IMR-90 (cell line): ENCODE measurements around the gene ATP10A. TPM values are rescaled to one million over a fixed set of nuclear protein-coding genes. Genes with fewer than 3 reads are reported as not detected.

Experiments used
- ATAC-seq: fragments of 200-7000 bp; cut with Tn5 transposase; 2 replicates; pipeline ENCODE4 v1.9.1; 2020; ENCODE audit warnings: low read depth, mild to moderate bottlenecking, moderate library complexity
- BruUV-seq: library from RNA; stranded (reverse); fragments of 400-500 nt; replicated peaks from 2 replicates; lab custom pipeline; 2021; lab: Mats Ljungman, UMichigan
- CTCF ChIA-PET: fragments of 300-600 bp; formaldehyde crosslinking; extraction: SDS; loops from one replicate; lab custom pipeline; 2021; ENCODE audit warnings: antibody characterized with exemption; lab: Yijun Ruan, JAX
- POLR2A ChIA-PET: fragments of 300-600 bp; sonication (Branson Sonifier 250); formaldehyde crosslinking; loops from one replicate; lab custom pipeline; 2022; ENCODE audit warnings: antibody characterized with exemption; ENCODE audit not compliant: unreplicated experiment; lab: Charles Lee
- DNase-seq: peaks from one replicate; pipeline ENCODE4 v3.0.0; 2013
- H2AFZ ChIP-seq: replicated peaks from 2 replicates; pipeline ENCODE3; 2013; ENCODE audit warnings: low read length, mild to moderate bottlenecking; ENCODE audit not compliant: poor library complexity
- H2AK5ac ChIP-seq: 2 replicates; pipeline ENCODE4 v1.6.1; 2013; ENCODE audit warnings: low read depth, low read length, inconsistent platforms
- H2AK9ac ChIP-seq: replicated peaks from 2 replicates; pipeline ENCODE3; 2013; ENCODE audit warnings: mild to moderate bottlenecking, low read depth, low read length, moderate library complexity; ENCODE audit not compliant: poor library complexity
- H2BK120ac ChIP-seq: 2 replicates; pipeline ENCODE4 v1.6.1; 2013; ENCODE audit warnings: low read depth, low read length, inconsistent platforms
- H2BK15ac ChIP-seq: 3 replicates; pipeline ENCODE4 v1.6.1; 2013; ENCODE audit warnings: low read depth, low read length, inconsistent platforms
- H2BK20ac ChIP-seq: 2 replicates; pipeline ENCODE4 v1.6.1; 2013; ENCODE audit warnings: low read depth, mild to moderate bottlenecking, inconsistent platforms, low read length, moderate library complexity
- H2BK5ac ChIP-seq: 2 replicates; pipeline ENCODE4 v1.6.1; 2013; ENCODE audit warnings: mild to moderate bottlenecking, low read depth, low read length, inconsistent platforms; ENCODE audit not compliant: poor library complexity, severe bottlenecking
- H3K14ac ChIP-seq: replicated peaks from 2 replicates; pipeline ENCODE4 v1.6.1; 2013; ENCODE audit warnings: low read depth, low read length, inconsistent platforms
- H3K18ac ChIP-seq: 2 replicates; pipeline ENCODE4 v1.6.1; 2013; ENCODE audit warnings: low read depth, low read length, control low read depth
- H3K23ac ChIP-seq: 2 replicates; pipeline ENCODE4 v1.6.1; 2013; ENCODE audit warnings: low read depth, low read length, inconsistent platforms
- H3K27ac ChIP-seq: 2 replicates; pipeline ENCODE4 v1.5.1; 2013; ENCODE audit warnings: mild to moderate bottlenecking, control low read depth, low read length; ENCODE audit not compliant: insufficient read depth
- H3K27me3 ChIP-seq: 2 replicates; pipeline ENCODE4 v1.6.1; 2013; ENCODE audit warnings: low read length; ENCODE audit not compliant: control insufficient read depth, insufficient read depth
- H3K36me3 ChIP-seq: 2 replicates; pipeline ENCODE4 v1.6.1; 2013; ENCODE audit warnings: low read length, mixed read lengths; ENCODE audit not compliant: control insufficient read depth, insufficient read depth
- H3K4ac ChIP-seq: 2 replicates; pipeline ENCODE4 v1.6.1; 2013; ENCODE audit warnings: low read depth, low read length, inconsistent platforms
- H3K4me1 ChIP-seq: 2 replicates; pipeline ENCODE4 v1.6.1; 2013; ENCODE audit warnings: low read length, mixed read lengths; ENCODE audit not compliant: control insufficient read depth, insufficient read depth
- H3K4me2 ChIP-seq: 2 replicates; pipeline ENCODE4 v1.6.1; 2013; ENCODE audit warnings: low read depth, mild to moderate bottlenecking, control low read depth, low read length, moderate library complexity
- H3K4me3 ChIP-seq: 2 replicates; pipeline ENCODE4 v1.5.1; 2013; ENCODE audit warnings: low read depth, mild to moderate bottlenecking, control low read depth, low read length, moderate library complexity; ENCODE audit not compliant: insufficient read depth
- H3K56ac ChIP-seq: 2 replicates; pipeline ENCODE4 v1.6.1; 2013; ENCODE audit warnings: low read length, inconsistent platforms; ENCODE audit not compliant: insufficient read depth; ENCODE audit errors: extremely low read depth
- H3K79me1 ChIP-seq, 2 experiments: 2 replicates each; pipeline ENCODE4 v1.6.1; 2013; ENCODE audit warnings: low read length in 2 of 2, inconsistent platforms in 1 of 2, low read depth in 1 of 2
- H3K9ac ChIP-seq: 2 replicates; pipeline ENCODE4 v1.6.1; 2013; ENCODE audit warnings: low read depth, low read length, control low read depth
- H3K9me1 ChIP-seq: 2 replicates; pipeline ENCODE4 v1.6.1; 2013; ENCODE audit warnings: low read length, inconsistent platforms; ENCODE audit not compliant: insufficient read depth
- H3K9me3 ChIP-seq: 2 replicates; pipeline ENCODE4 v1.6.1; 2013; ENCODE audit warnings: low read length; ENCODE audit not compliant: control insufficient read depth, insufficient read depth
- H4K20me1 ChIP-seq: 2 replicates; pipeline ENCODE4 v1.6.1; 2013; ENCODE audit warnings: low read length, inconsistent platforms; ENCODE audit not compliant: insufficient read depth
- H4K5ac ChIP-seq: 2 replicates; pipeline ENCODE4 v1.6.1; 2013; ENCODE audit warnings: mild to moderate bottlenecking, low read depth, low read length, control low read depth
- H4K8ac ChIP-seq, 2 experiments: 2 replicates each; pipeline ENCODE4 v1.6.1; 2013; ENCODE audit warnings: low read depth in 2 of 2, low read length in 2 of 2, control low read depth in 1 of 2, inconsistent platforms in 1 of 2
- H4K91ac ChIP-seq: 2 replicates; pipeline ENCODE4 v1.6.1; 2013; ENCODE audit warnings: low read depth, low read length, inconsistent platforms; ENCODE audit not compliant: insufficient read depth
- BHLHE40 ChIP-seq: fragments of 150-350 bp; IDR thresholded peaks from 2 replicates; pipeline ENCODE4 v1.6.1; 2016; ENCODE audit warnings: mild to moderate bottlenecking, low read depth, low read length
- CEBPB ChIP-seq: IDR thresholded peaks from 2 replicates; pipeline ENCODE4 v1.6.1; 2012; ENCODE audit warnings: low read depth, low read length, improper control_type of control experiment
- CHD1 ChIP-seq: IDR thresholded peaks from 2 replicates; pipeline ENCODE4 v1.6.1; 2012; ENCODE audit warnings: low read depth, low read length, improper control_type of control experiment
- ELK1 ChIP-seq: fragments of 150-350 bp; IDR thresholded peaks from 2 replicates; pipeline ENCODE4 v1.6.1; 2016; ENCODE audit warnings: low read depth, mild to moderate bottlenecking, low read length, moderate library complexity, borderline replicate concordance
- FOS ChIP-seq: fragments of 150-350 bp; IDR thresholded peaks from 2 replicates; pipeline ENCODE4 v1.6.1; 2016; ENCODE audit warnings: low read depth, low read length
- MAFK ChIP-seq: IDR thresholded peaks from 2 replicates; pipeline ENCODE4 v1.6.1; 2012; ENCODE audit warnings: low read depth, low read length, improper control_type of control experiment
- MXI1 ChIP-seq: IDR thresholded peaks from 2 replicates; pipeline ENCODE4 v1.6.1; 2012; ENCODE audit warnings: low read depth, mild to moderate bottlenecking, low read length, moderate library complexity, borderline replicate concordance
- NFE2L2 ChIP-seq: fragments of 150-350 bp; IDR thresholded peaks from 2 replicates; pipeline ENCODE4 v1.6.1; 2016; ENCODE audit warnings: low read depth, mild to moderate bottlenecking, low read length
- POLR2A ChIP-seq: IDR thresholded peaks from 2 replicates; pipeline ENCODE4 v1.6.1; 2012; ENCODE audit warnings: mild to moderate bottlenecking, low read depth, low read length
- RAD21 ChIP-seq: IDR thresholded peaks from 2 replicates; pipeline ENCODE4 v1.6.1; 2012; ENCODE audit warnings: low read length, improper control_type of control experiment
- RCOR1 ChIP-seq: IDR thresholded peaks from 2 replicates; pipeline ENCODE4 v1.6.1; 2012; ENCODE audit warnings: mild to moderate bottlenecking, low read length, improper control_type of control experiment; ENCODE audit not compliant: insufficient replicate concordance
- RFX5 ChIP-seq: IDR thresholded peaks from 2 replicates; pipeline ENCODE4 v1.8.0; 2012; ENCODE audit warnings: low read depth, mild to moderate bottlenecking, low read length, moderate library complexity
- SMC3 ChIP-seq: fragments of 150-350 bp; IDR thresholded peaks from 2 replicates; pipeline ENCODE4 v1.6.1; 2016; ENCODE audit warnings: low read depth, mild to moderate bottlenecking, antibody characterized with exemption, low read length, moderate library complexity
- WGBS, 2 experiments: methylation state at CpG; one replicate each; pipeline versions ENCODE4 v1.1.5 to v1.1.7; 2013; ENCODE audit warnings: missing lambda C conversion rate in 2 of 2; ENCODE audit not compliant: insufficient read length in 1 of 2; ENCODE audit errors: extremely low coverage in 2 of 2; 5-methylcytosine and 5-hydroxymethylcytosine counted together
- dilution Hi-C: fragments of 300-500 bp; cut with HindIII; formaldehyde crosslinking; loops from one replicate; pipeline ENCODE4 v1.14.3; 2018; ENCODE audit warnings: low sequenced_read_pairs; ENCODE audit not compliant: unreplicated experiment
- in situ Hi-C: fragments of 300-500 bp; cut with MboI; formaldehyde crosslinking; loops from 3 replicates; pipeline ENCODE4 v1.14.3; 2019; ENCODE audit warnings: low sequenced_read_pairs, inconsistent platforms, mixed read lengths
- intact Hi-C: fragments of 100-400 bp; cut with micrococcal nuclease; formaldehyde crosslinking; loops from 2 replicates; pipeline ENCODE4 v1.10.0; 2022
- polyA plus RNA-seq, 3 experiments: library from polyadenylated mRNA; depleted of rRNA; stranded (reverse); fragments of >200 nt; gene quantifications; 2 replicates each; pipeline ENCODE4 v1.2.3, GENCODE V29; 2012; ENCODE audit warnings: low replicate concordance in 1 of 3
- total RNA-seq: library from RNA; depleted of rRNA; stranded (reverse); fragments of >200 nt; gene quantifications from 2 replicates; pipeline ENCODE4 v1.2.3, GENCODE V29; 2012
- TF ChIP-seq, protein P1 (sequence below): fragments of 150-350 bp; IDR thresholded peaks from 2 replicates; pipeline ENCODE4 v1.6.1; 2017; ENCODE audit warnings: mild to moderate bottlenecking, antibody characterized with exemption, low read length, low read depth
- TF ChIP-seq, protein P2 (sequence below): conservative IDR thresholded peaks from 2 replicates; pipeline ENCODE4 v1.5.1; 2012; ENCODE audit warnings: mild to moderate bottlenecking, low read depth, low read length, improper control_type of control experiment

ATP10A gene
- total and polyA plus RNA-seq, 2 of the 4 experiments (the other 2 are of a cell fraction) = 13.8 to 16.0 TPM

GRCh38 chr15:25776071-25776746, 86.9 kb downstream of the ATP10A start:
- Histone ChIP-seq H3K36me3 (no peaks in the 10 kb centered on the region), H3K9me3 (no peaks in the 10 kb centered on the region), H2AK9ac (no peak overlapping the region), H3K14ac (peak overlapping the region; percentile 69), H4K20me1 (no peaks in the 10 kb centered on the region; the same call in 1 of the 2 replicates), H3K79me1 (peaks cover 13 to 50% of the 10 kb centered on the region in 2 experiments), H4K5ac (no peak overlapping the region), H3K23ac (no peak overlapping the region), H3K9me1 (peaks cover 17% of the 10 kb centered on the region; the same call in 1 of the 2 replicates), H3K27me3 (no peaks in the 10 kb centered on the region), H3K4me3 (no peak overlapping the region), H2AK5ac (peak overlapping the region; percentile 68), H4K8ac (peak overlapping the region; percentile 5 to 69; a peak in 3 of 4 replicates), H3K18ac (peak overlapping the region; percentile 35; the same call in 1 of the 2 replicates), H3K4ac (peak overlapping the region; percentile 67), H3K9ac (no peak overlapping the region), H3K56ac (no peak overlapping the region), H4K91ac (peak overlapping the region; percentile 68), H3K27ac (no peak overlapping the region), H2AFZ (no peak overlapping the region), H2BK5ac (peak overlapping the region; percentile 72), H2BK15ac (no peak overlapping the region), H2BK120ac (peak overlapping the region; percentile 43), H2BK20ac (0 out of 2 replicates have a peak overlapping the region, but pooled peaks have one; percentile 30), H3K4me1 (peaks cover 9% of the 10 kb centered on the region), H3K4me2 (peak overlapping the region; percentile 17; the same call in 1 of the 2 replicates)
- ChIA-PET CTCF (no interaction called here), POLR2A (no interaction called here)
- intact Hi-C loops (loop anchor here (5.0 to 10.0 kb wide), 4 partner anchors 34 to 309 kb away; partner anchors contain the start of gene ATP10A), in situ Hi-C loops (no loop called here), dilution Hi-C loops (no loop called here)
- WGBS, 2 experiments = 95% methylated on average over 3 of the region's 15 CpGs; no CpG with 5 or more reads in 1 of the 2 experiments
- ATAC-seq (no peak), DNase-seq (no peak)
- BruUV-seq = no TSS peak
- TF ChIP-seq RAD21 (no peak), POLR2A (no peak), FOS (no peak), ELK1 (no peak), RFX5 (no peak), CEBPB (no peak), RCOR1 (no peak), SMC3 (no peak), CHD1 (no peak), MAFK (no peak), MXI1 (no peak), BHLHE40 (no peak), NFE2L2 (no peak)
- TF ChIP-seq, protein P1, sequence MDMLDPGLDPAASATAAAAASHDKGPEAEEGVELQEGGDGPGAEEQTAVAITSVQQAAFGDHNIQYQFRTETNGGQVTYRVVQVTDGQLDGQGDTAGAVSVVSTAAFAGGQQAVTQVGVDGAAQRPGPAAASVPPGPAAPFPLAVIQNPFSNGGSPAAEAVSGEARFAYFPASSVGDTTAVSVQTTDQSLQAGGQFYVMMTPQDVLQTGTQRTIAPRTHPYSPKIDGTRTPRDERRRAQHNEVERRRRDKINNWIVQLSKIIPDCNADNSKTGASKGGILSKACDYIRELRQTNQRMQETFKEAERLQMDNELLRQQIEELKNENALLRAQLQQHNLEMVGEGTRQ = no peak
- TF ChIP-seq, protein P2, sequence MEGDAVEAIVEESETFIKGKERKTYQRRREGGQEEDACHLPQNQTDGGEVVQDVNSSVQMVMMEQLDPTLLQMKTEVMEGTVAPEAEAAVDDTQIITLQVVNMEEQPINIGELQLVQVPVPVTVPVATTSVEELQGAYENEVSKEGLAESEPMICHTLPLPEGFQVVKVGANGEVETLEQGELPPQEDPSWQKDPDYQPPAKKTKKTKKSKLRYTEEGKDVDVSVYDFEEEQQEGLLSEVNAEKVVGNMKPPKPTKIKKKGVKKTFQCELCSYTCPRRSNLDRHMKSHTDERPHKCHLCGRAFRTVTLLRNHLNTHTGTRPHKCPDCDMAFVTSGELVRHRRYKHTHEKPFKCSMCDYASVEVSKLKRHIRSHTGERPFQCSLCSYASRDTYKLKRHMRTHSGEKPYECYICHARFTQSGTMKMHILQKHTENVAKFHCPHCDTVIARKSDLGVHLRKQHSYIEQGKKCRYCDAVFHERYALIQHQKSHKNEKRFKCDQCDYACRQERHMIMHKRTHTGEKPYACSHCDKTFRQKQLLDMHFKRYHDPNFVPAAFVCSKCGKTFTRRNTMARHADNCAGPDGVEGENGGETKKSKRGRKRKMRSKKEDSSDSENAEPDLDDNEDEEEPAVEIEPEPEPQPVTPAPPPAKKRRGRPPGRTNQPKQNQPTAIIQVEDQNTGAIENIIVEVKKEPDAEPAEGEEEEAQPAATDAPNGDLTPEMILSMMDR = no peak
